B cell (primary cell): ENCODE results near the gene APOD.
"Not testable (repeated sequence)": the region's sequence is repeated elsewhere in the genome, so short reads cannot be mapped to it uniquely, and the experiment has no call there.

ENCODE experiments used
- CTCF ChIP-seq: fragments of 200-600 bp; IDR thresholded peaks from one replicate; pipeline ENCODE4 v1.8.0; 2022; ENCODE audit warnings: antibody characterized with exemption, mild to moderate bottlenecking
- EZH2 ChIP-seq: IDR thresholded peaks from 2 replicates; pipeline ENCODE4 v1.6.1; 2012; ENCODE audit warnings: borderline replicate concordance, low read depth, mild to moderate bottlenecking, moderate library complexity, low read length; ENCODE audit not compliant: insufficient read depth, poor library complexity, severe bottlenecking

- TF ChIP-seq CTCF, EZH2: not testable (repeated sequence)
These were observed 41.1 kb upstream of the APOD start for GRCh38 chr3:195624603-195625560.
